CD4-positive, alpha-beta T cell treated with Interleukin-21 for 1 hour (primary cell): ENCODE data around the gene EXTL2.
"Not testable (repeated sequence)": the region's sequence is repeated elsewhere in the genome, so short reads cannot be mapped to it uniquely, and the experiment has no call there.

Source experiments
- DNase-seq: peaks from one replicate; pipeline ENCODE4 v3.0.0-alpha.2; 2020

The EXTL2 gene

DNA sequence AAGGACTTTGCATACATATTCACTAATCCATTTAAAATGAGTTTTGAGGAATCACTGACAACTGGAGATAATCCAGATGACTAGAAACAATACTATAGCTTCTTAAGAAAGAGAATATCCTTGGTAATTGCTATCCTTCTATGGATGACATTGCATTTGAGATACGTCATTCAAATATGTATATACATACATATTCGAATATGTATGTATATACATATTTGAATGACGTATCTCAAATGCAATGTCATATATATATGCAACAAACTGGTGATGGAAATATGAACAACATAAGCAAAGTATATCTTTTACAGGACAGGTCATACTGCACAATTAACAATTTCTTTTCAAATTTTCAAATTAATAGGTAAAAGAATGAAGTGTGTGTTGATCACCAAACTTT lies 41.7 kb downstream of the EXTL2 start:
- DNase-seq, result no peak

DNA sequence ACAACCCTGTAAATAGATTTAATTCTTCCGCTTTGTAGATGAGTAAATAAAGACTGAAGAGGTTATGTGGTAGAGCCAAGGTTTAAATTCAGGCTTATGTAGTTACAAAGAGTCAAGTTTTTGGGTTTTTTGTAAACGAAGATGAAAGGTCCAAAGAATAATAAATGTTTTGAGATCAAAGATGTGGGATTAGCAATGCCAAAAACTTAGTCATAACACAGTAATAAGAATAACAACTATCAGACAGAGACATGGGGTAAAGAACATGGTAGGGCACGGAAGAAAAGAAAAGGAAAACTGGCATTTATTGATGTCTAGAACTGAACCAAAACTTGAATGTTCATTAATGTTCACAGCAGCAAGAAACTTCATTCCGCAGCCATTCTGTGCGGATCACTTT lies 42.9 kb downstream of the EXTL2 start:
- DNase-seq, result no peak

GRCh38 chr1:100847361-100848082 lies 47.1 kb downstream of the EXTL2 start:
- DNase-seq, result no peak

DNA sequence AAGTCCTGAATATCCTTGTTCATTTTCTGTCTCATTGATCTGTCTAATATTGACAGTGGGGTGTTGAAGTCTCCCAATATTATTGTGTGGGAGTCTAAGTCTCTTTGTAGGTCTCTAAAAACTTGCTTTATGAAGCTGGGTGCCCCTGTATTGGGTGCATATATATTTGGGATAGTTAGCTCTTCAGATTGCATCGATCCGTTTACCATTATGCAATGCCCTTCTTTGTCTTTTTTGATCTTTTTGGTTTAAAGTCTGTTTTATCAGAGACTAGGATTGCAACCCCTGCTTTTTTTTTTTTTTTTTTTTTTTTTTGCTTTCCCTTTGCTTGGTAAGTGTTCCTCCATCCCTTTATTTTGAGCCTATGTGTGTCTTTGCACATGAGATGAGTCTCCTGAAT lies 51.5 kb downstream of the EXTL2 start:
- not testable (repeated sequence) for DNase-seq

- no peak for DNase-seq
Observed at GRCh38 chr1:100835866-100836842, 58.5 kb downstream of the EXTL2 start.

DNA sequence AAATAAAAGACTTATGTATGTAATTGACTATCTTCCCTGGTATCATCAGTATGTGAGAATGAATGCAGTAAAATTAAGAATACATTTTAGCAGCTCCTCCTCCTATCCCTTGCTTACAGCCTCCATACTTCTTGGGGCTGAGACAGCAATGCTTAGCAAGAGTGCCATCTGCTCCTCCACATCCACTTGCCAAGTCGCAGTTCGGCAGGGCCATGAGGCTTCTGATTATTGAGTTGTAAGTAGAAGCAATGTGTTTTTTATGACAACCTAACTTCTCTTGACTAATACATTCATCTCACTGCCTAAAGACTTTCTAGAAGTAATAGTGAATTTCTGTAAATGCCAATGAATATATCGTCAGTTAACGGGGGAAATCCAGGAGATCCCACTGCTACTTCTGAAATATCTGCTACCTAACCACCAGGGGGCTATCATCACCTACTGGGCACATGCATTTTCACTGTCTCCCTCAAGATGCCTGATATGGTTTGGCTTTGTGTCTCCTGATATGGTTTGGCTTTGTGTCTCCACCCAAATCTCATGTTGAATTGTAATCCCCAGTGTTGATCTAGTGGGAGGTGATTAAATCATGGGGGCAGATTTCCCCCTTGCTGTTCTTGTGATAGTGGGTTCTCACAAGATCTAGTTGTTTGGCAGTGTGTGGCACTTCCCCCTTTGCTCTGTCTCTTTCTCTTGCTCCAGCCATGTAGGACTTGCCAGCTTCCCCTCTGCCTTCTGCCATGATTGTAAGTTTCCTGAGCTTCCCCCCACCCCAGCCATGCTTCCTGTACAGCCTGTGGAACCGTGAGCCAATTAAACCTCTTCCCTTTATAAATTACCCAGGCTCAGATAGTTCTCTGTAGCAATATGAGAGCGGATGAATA lies 59.6 kb downstream of the EXTL2 start:
- DNase-seq, result peak; percentile 15

DNA sequence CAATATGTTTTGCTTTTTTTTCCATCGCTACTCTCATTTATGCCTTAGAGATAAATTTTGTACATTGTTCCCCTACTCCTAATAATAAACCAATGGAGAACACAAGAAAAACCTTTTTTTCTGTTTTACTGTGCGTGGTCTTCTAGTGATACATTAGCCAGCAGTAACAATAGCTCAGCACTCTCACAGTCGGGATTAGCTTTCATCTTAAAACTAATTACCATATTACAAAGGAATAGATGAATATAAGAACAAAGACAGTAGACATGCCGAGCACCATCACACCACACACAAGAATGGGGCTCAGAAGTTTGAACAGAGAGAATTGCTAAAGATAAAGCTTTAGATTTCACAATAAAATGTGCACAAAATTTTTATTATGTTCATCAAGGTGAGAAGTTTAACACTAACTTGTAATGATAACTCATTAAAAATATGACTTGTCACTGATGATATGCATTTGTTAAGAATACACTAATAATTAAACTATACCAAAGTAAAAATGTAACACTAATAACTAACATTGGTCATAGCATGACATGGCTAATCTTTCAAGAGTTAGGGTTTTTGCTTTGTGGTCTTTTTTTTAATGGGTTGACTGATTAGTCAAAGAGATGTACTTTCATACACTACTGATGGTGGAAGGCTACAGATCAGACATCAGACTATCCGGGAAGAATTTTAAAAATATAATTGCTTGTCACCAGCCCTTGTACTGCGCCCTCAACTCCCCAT lies 61.8 kb downstream of the EXTL2 start:
- DNase-seq, result no peak

- DNase-seq, result not testable (repeated sequence)
Observed at GRCh38 chr1:100825666-100826065, 69.0 kb downstream of the EXTL2 start.
